RWPE2 (cell line): ENCODE data around the gene KLHL6.
A peak's percentile ranks its signal among the peaks of the same experiment; 100 is the strongest.

Experiments used
- ATAC-seq: fragments of 200-7000 bp; cut with Tn5 transposase; 3 replicates; pipeline ENCODE4 v1.9.1; 2021; ENCODE audit warnings: low read depth
- DNase-seq: peaks from one replicate; pipeline ENCODE4 v3.0.0-alpha.2; 2020; ENCODE audit warnings: low spot score
- H3K27ac ChIP-seq: fragments of 450-650 bp; 2 replicates; pipeline ENCODE4 v1.5.1; 2017; ENCODE audit warnings: mild to moderate bottlenecking; ENCODE audit not compliant: poor library complexity, severe bottlenecking
- H3K27me3 ChIP-seq: fragments of 250-450 bp; sonication (Bioruptor Pico); 2 replicates; pipeline ENCODE4 v1.5.1; 2021; ENCODE audit warnings: mild to moderate bottlenecking, moderate library complexity; ENCODE audit not compliant: insufficient read depth, poor library complexity, severe bottlenecking
- H3K36me3 ChIP-seq: fragments of 250-450 bp; sonication (Bioruptor Pico); 2 replicates; pipeline ENCODE4 v1.5.1; 2020; ENCODE audit warnings: low read depth, mild to moderate bottlenecking, moderate library complexity
- H3K4me1 ChIP-seq: fragments of 250-450 bp; sonication (Bioruptor Pico); 2 replicates; pipeline ENCODE4 v1.5.1; 2021; ENCODE audit warnings: mild to moderate bottlenecking, moderate library complexity; ENCODE audit not compliant: insufficient read depth, poor library complexity, severe bottlenecking
- H3K4me3 ChIP-seq: fragments of 250-450 bp; sonication (Bioruptor Pico); 2 replicates; pipeline ENCODE4 v1.5.1; 2021; ENCODE audit warnings: mild to moderate bottlenecking, moderate library complexity; ENCODE audit not compliant: severe bottlenecking
- H3K9me3 ChIP-seq: fragments of 250-450 bp; sonication (Bioruptor Pico); 2 replicates; pipeline ENCODE4 v1.5.1; 2021; ENCODE audit warnings: mild to moderate bottlenecking, moderate library complexity; ENCODE audit not compliant: severe bottlenecking
- TF ChIP-seq, protein P1 (sequence below): fragments of 450-650 bp; IDR thresholded peaks from one replicate; pipeline ENCODE4 v1.5.1; 2017; ENCODE audit warnings: mild to moderate bottlenecking, moderate library complexity; ENCODE audit not compliant: poor library complexity, severe bottlenecking

The KLHL6 gene

DNA sequence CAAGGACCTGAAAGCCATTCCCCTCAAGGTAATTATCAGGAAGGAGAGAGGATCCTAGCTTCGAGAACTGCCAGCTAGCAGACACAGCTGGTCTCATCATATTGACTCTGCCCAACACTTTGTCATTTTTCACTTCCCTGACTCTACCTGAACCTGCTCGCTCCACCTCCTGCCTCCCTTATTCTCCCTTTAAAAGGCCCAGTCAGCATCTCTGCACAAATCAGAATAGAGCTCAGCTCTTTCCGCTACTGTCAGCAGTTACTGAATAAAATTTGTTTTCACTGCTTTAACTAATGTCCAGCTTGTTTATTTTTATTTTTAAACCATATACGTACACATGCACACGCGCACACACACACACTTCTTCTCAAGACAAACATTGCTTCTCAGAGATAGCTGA, 69.9 kb downstream of the KLHL6 start:
- H3K9me3 ChIP-seq, result no peaks in the 10 kb centered on the region
- DNase-seq (no peak), ATAC-seq (no peak)
- no peaks in the 10 kb centered on the region for H3K27me3 ChIP-seq
- no peak overlapping the region for H3K27ac ChIP-seq
- no peak overlapping the region for H3K4me3 ChIP-seq
- TF ChIP-seq, protein P1, sequence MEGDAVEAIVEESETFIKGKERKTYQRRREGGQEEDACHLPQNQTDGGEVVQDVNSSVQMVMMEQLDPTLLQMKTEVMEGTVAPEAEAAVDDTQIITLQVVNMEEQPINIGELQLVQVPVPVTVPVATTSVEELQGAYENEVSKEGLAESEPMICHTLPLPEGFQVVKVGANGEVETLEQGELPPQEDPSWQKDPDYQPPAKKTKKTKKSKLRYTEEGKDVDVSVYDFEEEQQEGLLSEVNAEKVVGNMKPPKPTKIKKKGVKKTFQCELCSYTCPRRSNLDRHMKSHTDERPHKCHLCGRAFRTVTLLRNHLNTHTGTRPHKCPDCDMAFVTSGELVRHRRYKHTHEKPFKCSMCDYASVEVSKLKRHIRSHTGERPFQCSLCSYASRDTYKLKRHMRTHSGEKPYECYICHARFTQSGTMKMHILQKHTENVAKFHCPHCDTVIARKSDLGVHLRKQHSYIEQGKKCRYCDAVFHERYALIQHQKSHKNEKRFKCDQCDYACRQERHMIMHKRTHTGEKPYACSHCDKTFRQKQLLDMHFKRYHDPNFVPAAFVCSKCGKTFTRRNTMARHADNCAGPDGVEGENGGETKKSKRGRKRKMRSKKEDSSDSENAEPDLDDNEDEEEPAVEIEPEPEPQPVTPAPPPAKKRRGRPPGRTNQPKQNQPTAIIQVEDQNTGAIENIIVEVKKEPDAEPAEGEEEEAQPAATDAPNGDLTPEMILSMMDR, result no peak
- H3K4me1 ChIP-seq, result peaks cover 19% of the 10 kb centered on the region
- H3K36me3 ChIP-seq, result no peaks in the 10 kb centered on the region

DNA sequence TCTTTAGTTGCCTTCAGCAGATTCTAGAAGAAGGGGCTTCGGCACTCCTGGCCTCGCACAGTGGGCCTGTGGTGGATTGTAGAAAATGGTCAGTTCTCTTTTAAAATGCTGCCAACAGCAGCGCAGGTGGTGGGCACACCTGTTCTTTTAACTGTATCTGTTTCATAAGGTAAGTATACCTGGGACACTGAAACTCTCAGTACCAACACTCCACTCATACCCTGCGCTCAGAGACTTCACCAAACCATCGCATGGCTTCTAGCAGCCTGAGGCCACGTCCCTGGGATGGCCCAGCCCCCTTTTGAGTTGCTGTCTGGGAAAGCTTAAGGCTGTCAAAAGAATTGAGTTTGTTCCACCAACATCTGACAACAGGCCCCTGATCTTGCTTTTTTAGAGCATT, 70.4 kb downstream of the KLHL6 start:
- no peak for DNase-seq

DNA sequence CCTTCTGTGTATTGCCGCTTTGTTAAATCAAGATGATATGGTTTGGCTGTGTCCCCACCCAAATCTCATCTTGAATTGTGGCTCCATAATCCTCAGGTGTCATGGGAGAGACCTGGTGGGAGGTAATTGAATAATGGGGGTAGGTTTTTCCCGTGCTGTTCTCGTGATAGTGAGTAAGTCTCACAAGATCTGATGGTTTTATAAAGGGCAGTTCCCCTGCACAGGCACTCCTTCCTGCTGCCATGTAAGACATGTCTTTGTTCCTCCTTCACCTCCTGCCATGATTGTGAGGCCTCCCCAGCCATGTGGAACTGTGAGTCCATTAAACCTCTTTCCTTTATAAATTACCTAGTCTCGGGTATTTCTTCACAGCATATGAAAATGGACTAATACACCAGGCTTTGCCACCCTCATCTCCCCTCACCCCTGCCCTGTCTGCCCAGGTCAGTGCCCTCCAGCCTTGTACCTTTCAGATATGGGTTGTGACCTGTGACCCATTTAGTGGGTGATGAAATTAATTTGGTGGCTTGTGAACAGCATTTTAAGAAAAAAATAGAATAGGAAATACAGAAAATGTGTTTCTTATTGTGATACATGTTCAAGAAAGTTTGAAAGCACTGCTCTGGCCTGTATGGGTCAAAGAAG, 71.0 kb downstream of the KLHL6 start:
- TF ChIP-seq, protein P1, result no peak
- Histone ChIP-seq H3K9me3 (no peaks in the 10 kb centered on the region), H3K4me1 (peaks cover 15% of the 10 kb centered on the region), H3K36me3 (no peaks in the 10 kb centered on the region), H3K27ac (no peak overlapping the region), H3K4me3 (no peak overlapping the region), H3K27me3 (no peaks in the 10 kb centered on the region)
- ATAC-seq (no peak), DNase-seq (no peak)

More for the DNA sequence above, 70.4 kb downstream of the KLHL6 start:
- Histone ChIP-seq H3K27ac (no peak overlapping the region), H3K36me3 (no peaks in the 10 kb centered on the region), H3K4me3 (no peak overlapping the region), H3K27me3 (no peaks in the 10 kb centered on the region), H3K4me1 (peaks cover 17% of the 10 kb centered on the region), H3K9me3 (no peaks in the 10 kb centered on the region)
- TF ChIP-seq, protein P1, result no peak
- ATAC-seq, result no peak

DNA sequence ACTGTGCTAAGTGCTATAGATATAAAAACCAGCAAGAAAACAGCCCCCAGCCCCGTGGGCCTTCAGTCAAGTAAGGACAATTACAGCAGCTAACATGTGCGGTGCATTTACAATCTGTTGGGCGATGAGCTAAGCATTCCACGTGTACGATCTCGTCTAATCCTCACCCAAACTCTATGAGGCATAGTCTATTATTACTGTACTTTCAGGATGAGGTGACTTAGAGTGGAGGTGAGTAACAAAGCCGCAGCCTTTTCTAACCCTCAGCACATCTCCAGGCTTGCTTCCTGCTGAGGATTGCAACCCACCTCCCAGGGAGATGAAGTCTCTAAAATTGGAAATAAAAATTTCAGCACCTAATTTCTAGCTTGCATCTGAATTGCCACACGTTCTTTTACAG, 73.9 kb downstream of the KLHL6 start:
- H3K4me3 ChIP-seq, result no peak overlapping the region
- H3K27me3 ChIP-seq, result no peaks in the 10 kb centered on the region
- DNase-seq (no peak), ATAC-seq (peak; percentile 90)
- no peaks in the 10 kb centered on the region for H3K9me3 ChIP-seq
- H3K4me1 ChIP-seq, result peaks cover 10% of the 10 kb centered on the region
- H3K27ac ChIP-seq, result no peak overlapping the region
- no peaks in the 10 kb centered on the region for H3K36me3 ChIP-seq
- TF ChIP-seq, protein P1, result no peak

DNA sequence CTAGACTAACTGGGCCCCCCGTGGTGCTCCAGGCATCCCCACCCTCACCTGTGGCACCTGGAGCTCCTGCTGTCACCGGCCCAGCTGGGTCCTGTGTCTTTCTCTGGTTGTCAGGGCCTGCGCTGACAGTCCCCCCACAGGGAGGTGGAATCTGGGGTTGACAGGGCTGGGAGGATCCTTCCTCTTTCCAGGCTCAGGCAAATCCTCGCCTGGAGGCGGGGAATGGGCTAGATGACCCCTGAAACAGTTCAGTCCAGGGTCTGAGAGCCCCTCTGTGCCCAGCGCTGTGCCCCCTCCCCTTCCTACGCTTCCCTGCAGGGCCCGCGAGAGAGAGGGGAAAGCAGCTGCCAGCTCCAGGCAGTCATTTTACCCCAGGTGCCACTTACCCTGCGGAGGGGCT, 77.0 kb downstream of the KLHL6 start:
- H3K9me3 ChIP-seq, result no peaks in the 10 kb centered on the region
- no peak for DNase-seq
- H3K4me3 ChIP-seq, result no peak overlapping the region
- peaks cover 10% of the 10 kb centered on the region for H3K4me1 ChIP-seq
- no peaks in the 10 kb centered on the region for H3K36me3 ChIP-seq
- no peak for ATAC-seq
- no peaks in the 10 kb centered on the region for H3K27me3 ChIP-seq
- H3K27ac ChIP-seq, result no peak overlapping the region
- TF ChIP-seq, protein P1, result no peak
